GM18505 (cell line): ENCODE data around the gene TMEM271.

Experiments
- ATAC-seq: cut with Tn5 transposase; IDR thresholded peaks from one replicate; pipeline ENCODE4 v1.9.1; 2021; ENCODE audit not compliant: unreplicated experiment
- POLR2A ChIP-seq: IDR thresholded peaks from 4 replicates; pipeline ENCODE4 v1.6.1; 2011; ENCODE audit warnings: borderline replicate concordance; ENCODE audit not compliant: insufficient read depth, insufficient read length; ENCODE audit errors: extremely low read depth

Gene TMEM271

DNA sequence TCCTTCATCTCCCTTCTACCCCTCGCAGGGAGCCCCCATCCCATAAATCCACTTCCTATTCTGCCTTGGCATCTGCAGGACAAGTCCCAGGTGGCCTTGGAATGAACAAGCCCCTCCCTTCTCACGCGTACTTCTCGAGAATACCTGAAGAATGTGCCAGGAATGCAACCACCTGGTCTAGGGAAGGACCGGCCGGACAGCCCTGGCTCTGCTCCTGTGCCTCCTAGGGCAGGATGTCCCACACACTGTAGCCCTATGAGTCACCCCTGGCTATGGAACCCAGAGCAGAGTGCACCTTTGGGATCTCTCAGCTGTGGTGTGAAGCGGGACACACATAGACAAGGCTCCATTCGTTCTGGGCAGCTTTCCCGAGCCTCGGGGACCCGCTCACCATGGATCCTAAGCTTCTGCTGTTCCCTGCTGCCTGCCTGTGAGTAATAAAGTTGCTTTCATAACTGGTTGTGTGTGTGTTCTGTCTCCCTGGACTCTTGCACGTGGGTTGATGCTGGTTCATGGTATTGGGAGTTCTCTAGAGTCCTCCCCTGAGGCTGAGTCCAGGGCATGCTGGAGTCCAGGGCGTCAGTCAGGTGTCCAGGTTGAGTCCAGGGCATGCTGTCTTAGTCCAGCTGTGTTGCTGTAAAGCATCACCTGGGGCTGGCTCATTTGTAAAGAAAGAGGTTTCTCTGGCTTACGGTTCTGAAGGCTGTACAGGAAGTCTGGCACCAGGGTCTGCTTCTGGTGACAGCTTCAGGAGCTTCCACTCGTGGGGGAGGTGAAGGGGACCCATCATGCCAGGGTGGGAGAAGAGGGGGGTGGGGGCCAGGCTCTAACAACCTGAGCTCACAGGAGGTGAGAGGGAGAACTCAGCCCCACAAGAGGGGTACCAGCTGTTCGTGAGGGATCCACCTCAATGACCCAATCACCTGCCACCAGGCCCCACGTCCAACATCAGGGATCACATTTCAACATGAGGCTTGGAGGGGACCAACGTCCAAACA lies 41.8 kb upstream of the TMEM271 start:
- ATAC-seq = no peak
- TF ChIP-seq POLR2A = no peak

DNA sequence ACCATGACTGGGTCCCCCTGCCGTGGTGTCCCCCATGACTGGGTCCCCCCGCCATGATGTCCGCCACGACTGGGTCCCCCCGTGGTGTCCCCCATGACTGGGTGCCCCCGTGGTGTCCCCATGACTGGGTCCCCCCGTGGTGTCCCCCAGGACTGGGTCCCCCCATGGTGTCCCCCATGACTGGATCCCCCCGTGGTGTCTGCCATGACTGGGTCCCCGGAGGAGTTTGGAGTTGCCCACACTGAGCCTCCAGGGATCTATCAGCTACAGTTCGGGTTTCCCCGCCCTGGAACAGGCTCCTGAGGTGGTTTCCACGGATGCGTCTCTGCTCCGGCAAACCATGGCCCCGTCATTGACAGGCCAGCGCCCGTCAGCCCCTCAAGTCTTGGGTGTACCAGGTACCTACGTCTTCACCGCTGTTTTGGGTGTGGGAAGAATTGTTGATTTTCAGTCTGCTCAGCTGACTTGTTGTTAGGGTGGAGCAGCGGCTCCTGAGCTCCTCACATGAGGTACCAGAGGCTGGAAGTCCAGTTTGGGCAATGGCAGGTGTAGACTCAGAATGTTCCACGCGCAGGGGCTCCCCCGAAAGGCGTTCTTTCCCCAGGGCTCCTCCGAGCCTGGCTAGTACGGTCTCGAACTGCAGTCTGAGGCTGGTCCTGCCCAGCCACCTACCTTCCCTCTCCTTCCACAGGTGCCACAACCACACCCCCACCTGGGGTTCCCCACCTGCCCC lies 41.0 kb upstream of the TMEM271 start:
- TF ChIP-seq POLR2A = no peak
- no peak for ATAC-seq

DNA sequence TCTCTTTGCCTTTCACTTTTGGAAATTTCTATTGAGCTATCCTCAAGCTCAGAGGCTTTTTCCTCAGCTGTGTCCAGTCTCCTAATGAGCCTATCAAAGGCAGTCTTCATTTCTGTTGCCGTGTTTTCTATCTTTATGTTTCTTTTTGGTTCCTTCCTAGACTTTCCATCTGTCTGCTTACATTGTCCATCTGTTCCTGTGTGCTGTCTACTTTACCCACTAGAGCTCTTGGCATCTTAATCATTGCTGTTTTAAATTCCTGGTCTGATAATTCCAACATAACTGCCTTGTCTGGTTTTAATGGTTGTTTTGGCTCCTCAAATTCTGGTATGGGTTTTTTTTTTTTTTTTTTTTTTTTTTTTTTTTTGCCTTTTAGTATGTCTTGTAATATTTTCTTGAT lies 40.0 kb upstream of the TMEM271 start:
- ATAC-seq = no peak
- TF ChIP-seq POLR2A = no peak

DNA sequence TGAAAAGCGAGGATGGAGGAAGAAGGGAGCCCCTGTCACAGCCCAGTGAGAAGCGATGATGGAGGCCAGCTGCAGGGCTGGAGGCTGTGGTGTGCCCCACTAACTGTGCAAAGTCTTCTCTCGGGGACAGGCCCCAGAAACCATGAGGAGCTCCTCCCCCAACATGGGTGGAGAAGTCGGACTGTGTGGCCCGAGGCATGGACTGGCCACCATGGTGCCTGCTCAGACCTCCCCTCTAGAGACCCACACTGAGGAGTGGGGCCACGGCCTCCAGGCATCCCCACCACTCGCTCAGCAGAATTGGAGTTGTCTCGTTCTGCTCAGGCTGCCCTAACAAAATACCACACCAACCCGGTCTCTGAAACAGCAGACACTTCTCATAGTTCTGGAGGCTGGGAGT lies 37.0 kb upstream of the TMEM271 start:
- no peak for ATAC-seq
- no peak for TF ChIP-seq POLR2A

DNA sequence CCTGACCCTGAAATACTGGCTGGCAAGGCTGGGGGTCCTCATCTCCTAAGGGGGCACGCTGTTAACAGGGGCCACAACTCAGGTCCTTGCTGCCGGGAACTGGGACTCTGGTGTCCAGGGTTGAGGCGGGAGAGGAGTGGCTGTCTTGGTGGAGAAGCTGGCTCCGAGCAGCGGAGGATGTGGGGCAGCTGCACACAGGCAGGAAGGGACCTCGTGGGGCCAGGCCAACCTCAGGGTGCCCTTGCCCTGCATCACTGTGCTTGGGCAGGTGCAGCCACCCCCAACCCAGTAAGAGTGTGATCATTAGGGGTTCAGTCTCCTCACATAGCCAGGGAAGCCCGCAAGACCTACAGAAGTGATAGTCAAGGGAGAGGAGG lies 36.6 kb upstream of the TMEM271 start:
- TF ChIP-seq POLR2A = no peak
- ATAC-seq = no peak

DNA sequence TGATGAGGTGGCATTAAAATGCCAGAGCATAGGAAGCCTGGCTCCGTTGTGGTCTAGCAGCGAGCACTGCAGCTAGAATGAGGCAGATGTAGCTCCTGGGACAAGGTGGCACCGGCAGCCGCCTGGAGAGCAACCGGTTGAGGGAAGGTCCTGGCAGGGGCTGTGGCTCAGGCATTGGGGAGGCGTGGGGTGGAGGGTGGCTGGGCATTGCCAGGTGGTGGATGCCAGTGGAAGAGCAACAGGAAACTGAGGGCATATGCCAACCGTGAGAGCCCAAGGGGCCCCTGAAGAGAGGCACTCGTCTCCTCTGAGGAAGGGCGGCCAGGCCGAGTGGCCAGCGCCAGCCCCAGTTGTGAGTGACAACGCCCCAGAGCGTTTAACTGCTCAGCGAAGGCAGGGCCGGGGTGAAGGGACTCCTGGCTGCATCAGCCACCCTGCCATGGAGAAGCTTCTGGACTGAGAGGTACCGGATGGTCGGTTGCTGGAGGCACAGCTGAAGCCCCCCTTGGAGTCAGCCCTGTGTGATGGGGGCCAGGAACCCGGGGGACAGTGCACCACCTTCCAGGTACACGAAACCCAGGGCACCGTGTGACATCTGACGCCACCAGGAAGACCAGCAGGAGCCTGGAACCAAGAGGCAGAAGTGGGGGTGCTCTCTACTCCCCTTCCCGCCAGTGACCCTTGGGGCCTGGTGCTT lies 36.1 kb upstream of the TMEM271 start:
- no peak for ATAC-seq
- TF ChIP-seq POLR2A = no peak

DNA sequence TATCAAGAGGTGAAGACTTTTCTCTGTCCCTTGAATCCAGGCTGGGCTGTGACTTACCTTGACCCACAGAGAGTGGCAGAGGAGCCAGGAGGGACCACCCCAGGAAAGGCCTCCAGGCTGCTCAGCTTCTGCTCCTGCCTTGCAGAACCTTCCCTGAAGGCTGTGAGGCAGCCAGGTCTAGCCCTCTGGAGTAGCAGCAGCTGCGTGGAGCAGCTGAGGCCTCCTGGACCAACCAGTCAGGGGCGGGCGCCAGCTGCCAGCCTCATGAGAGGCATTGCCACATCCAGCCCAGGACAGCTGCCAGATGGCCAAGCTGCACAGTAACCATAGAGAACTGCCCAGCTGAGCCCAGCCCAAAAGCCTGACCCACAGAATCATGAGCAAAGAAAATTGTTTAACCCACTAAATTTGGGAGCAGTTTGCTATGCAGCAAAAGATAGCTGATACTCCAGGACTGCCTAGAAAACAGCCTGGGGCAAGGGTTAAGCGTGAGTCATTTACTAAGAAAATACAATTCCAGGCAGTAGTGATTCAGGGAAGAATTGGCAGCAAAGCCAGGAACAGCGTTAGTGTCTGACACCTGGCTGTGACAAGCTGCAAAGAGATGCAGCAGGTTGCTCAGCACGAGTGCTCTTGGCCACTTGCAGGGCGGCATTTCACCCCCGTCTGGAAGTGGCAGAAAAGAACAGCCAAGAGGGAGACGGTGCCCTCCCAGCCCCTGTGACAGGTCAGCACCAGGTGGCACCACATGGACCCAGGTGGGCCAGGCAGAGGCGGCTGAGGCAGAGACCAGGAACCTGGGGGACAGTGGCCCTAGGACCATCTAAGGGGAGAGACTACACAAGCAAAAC lies 34.5 kb upstream of the TMEM271 start:
- no peak for ATAC-seq
- TF ChIP-seq POLR2A = no peak

DNA sequence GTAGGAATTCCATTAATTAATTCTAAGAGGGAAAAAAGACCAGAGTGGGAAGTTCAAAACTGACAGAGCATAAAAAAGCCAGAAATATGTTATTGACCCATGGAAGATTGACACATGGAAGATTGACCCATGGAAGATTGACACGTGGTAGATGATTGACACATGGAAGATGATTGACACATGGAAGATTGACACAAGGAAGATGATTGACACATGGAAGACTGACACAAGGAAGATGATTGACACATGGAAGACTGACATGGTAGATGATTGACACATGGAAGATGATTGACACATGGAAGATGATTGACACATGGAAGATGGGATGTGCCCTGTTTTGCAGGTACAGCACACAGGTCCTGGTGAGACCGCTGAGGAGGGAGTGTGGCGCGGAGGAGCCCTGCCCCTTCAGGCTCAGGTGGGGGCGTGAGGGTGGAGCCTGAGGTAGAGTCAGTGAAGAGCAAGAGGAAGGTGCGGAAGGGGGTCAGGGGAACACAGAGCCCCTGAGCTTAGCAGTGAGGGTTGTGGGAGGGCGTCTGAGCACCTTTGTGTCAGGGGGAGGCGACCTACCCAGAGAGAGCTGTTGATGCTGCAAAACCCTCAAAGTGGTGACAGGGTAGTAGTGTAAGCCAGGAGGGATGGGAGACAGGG lies 33.4 kb upstream of the TMEM271 start:
- no peak for TF ChIP-seq POLR2A
- no peak for ATAC-seq

DNA sequence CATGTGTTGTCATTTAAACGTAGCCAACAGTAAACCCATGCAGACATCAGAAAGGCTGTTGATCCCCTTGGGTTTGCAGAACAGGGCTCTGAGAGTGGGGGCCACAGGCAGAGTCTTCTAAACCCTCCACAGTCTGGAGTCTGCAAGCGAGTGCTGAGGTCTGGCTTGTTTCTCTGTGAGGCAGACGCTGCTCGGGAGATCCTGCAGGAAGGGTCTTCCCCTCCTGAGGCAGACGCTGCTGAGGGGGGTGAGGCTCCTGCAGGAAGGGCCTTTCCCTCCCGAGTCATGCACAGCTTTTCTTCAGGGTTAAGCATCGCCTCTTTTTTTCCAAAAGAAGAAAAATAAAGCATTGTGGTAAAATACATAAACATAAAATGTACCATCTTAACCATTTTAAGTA lies 32.1 kb upstream of the TMEM271 start:
- no peak for TF ChIP-seq POLR2A
- ATAC-seq = no peak

DNA sequence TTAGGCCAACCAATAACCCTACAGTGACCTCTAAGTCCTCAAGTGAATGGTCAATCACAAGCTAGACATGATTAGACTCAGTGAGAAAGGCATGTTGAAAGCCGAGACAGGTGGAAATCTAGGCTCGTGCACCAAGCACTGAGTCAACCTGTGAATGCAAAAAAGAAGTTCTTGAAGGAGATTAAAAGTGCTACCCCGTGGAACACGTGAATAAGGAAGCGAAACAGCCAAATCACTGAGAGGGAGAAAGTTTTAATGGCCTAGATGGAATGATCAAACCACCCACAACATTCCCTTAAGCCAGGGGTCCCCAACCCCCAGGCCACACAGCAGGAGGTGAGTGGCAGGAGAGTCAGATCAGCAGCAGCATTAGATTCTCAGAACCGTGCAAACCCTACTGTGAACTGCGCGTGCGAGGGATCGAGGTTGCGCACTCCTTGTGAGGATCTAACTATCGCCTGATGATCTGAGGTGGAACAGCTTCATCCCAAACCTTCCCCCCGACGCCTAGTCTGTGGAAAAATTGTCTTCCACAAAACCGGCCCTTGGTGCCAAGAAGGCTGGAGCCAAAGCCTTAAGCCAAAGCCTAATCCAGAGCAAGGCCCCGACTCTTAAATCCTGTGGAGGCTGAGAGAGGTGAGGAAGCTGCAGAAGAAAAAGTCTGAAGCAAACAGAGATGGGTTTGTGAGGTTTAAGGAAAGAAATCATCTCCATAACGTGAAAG lies 29.8 kb upstream of the TMEM271 start:
- no peak for ATAC-seq
- TF ChIP-seq POLR2A = no peak

DNA sequence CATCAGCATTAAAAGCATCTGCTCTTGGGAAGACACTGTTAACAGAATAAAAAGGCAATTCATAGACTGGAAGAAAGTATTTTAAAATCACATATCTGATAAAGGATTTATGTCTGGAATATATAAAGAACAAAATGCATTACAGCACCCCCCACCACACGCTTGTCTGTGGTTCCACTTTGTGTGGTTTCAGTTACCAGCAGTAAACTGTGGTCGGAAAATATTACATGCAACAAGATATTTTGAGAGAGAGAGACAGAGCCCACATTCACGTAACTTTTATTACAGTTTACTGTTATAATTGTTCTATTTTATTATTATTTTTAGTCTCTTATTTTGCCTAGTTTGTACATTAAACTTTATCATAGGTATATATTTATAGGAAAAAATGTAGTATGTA lies 28.0 kb upstream of the TMEM271 start:
- TF ChIP-seq POLR2A = no peak

DNA sequence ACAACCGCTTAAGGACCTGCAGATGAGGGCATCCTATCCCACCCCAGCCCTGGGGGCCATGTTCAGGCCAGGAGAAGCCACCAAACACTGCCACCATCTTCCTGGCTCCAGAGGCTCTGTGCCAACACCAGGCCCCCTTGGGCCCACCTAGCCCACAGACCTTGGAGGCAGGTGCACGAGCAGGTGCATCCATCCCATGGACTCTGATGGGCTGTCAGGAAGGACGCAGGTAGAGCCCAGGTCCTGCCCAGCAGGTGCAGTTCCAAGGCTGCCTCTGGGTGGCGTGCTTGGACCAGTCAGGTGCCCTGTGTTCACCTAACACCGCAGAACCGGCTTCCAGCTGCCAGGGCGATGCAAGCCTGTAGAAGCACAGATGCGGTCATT lies 26.5 kb upstream of the TMEM271 start:
- no peak for TF ChIP-seq POLR2A
- ATAC-seq = no peak

More for the DNA sequence above, 28.0 kb upstream of the TMEM271 start:
- no peak for ATAC-seq
